Adrenal gland (tissue), 12 donors: Measurements from ENCODE around the gene SETD4. TPM values are rescaled to one million over a fixed set of nuclear protein-coding genes. Genes with fewer than 3 reads are reported as not detected.

Experiments
- DNase-seq, 7 donors: peaks; one replicate each; pipeline ENCODE4 v3.0.0-alpha.2; 2019 to 2020
- H3K27ac ChIP-seq, 5 donors: fragments of 200-600 bp; sonication (generic) in 4 of 5; 1 replicate in 3 of 5; 2 replicates in 2 of 5; pipeline versions ENCODE4 v1.5.1 to v1.8.0; 2016 to 2020; ENCODE audit warnings: mild to moderate bottlenecking in 1 of 5
- H3K27me3 ChIP-seq: fragments of 200-600 bp; 2 replicates; pipeline ENCODE4 v1.8.0; 2021
- H3K36me3 ChIP-seq, 2 donors: fragments of 200-600 bp; replicated peaks in 1 of 2; 1 replicate in 1 of 2; 2 replicates in 1 of 2; pipeline versions ENCODE4 v1.5.1 to v1.8.0; 2018 to 2022
- H3K4me1 ChIP-seq, 2 donors: fragments of 200-600 bp; replicated peaks in 1 of 2; 1 replicate in 1 of 2; 2 replicates in 1 of 2; pipeline versions ENCODE4 v1.5.1 to v1.8.0; 2018 to 2021
- H3K4me3 ChIP-seq, 4 donors: fragments of 200-600 bp; sonication (generic) in 3 of 4; one replicate each; pipeline ENCODE4 v1.5.1; 2016 to 2018
- H3K9me3 ChIP-seq, 3 donors: fragments of 200-600 bp; sonication (generic) in 1 of 3; replicated peaks in 1 of 3; 1 replicate in 2 of 3; 2 replicates in 1 of 3; pipeline versions ENCODE4 v1.5.1 to v1.8.0; 2016 to 2021
- POLR2A ChIP-seq, 2 donors: fragments of 450-650 bp; IDR thresholded peaks; one replicate each; pipeline ENCODE4 v1.6.1; 2017; ENCODE audit warnings: antibody characterized with exemption in 2 of 2, mild to moderate bottlenecking in 2 of 2, moderate library complexity in 1 of 2
- WGBS, 4 donors: extraction: QIAGEN DNeasy Blood & Tissue Kit in 2 of 4; methylation state at CpG; one replicate each; pipeline versions ENCODE4 v1.1.5 to v1.1.7; 2013 to 2017; 5-methylcytosine and 5-hydroxymethylcytosine counted together
- intact Hi-C, 2 donors: fragments of 100-400 bp; cut with DNase I; formaldehyde crosslinking; loops; one replicate each; pipeline versions ENCODE4 v1.14.1 to v1.15.0; 2022 to 2023
- polyA plus RNA-seq, 3 donors: library from polyadenylated mRNA; stranded (reverse); fragments of 200-250 nt in 2 of 3; fragments of 350-450 nt in 1 of 3; fragmentation: Illumina TruSeq in 1 of 3; extraction: RNeasy Lipid Tissue Mini Kit (QIAGEN cat#74804) in 1 of 3; gene quantifications; one replicate each; pipeline ENCODE4 v1.2.3, GENCODE V29; 2013 to 2014
- total RNA-seq, 9 donors: library from RNA; depleted of rRNA in 4 of 9; stranded (reverse); fragments of >200 nt in 4 of 9; fragments of 120-200 nt in 1 of 9; fragmentation: NEBNext Ultra II Directional in 1 of 9; extraction: Animal tissue kit (Norgen Biotek cat#: 25700) in 1 of 9; gene quantifications; one replicate each; pipeline versions ENCODE4 v1.1.0 to v1.2.4, GENCODE V29; 2013 to 2023
- TF ChIP-seq, protein P1 (sequence below), 6 experiments: fragments of 450-650 bp in 4 of 6; fragments of 200-600 bp in 2 of 6; sonication (generic) in 1 of 6; IDR thresholded peaks; 1 replicate in 5 of 6; 2 replicates in 1 of 6; pipeline versions ENCODE4 v1.5.1 to v1.8.0; 2016 to 2021; ENCODE audit warnings: antibody characterized with exemption in 6 of 6, mild to moderate bottlenecking in 2 of 6, moderate library complexity in 1 of 6
- donor health status: healthy with polysubstance abuse.
- donor health status: Bipolar disorder and iron deficiency.
- donor health status: DM: yes; HTN: yes; CAD: no.
- donor health status: DM: no; HTN: no; CAD: no.
- donor health status: DM: no; HTN: no; CAD: no.
- donor health status: DM: yes; HTN: yes; CAD: no.

Gene SETD4
- total and polyA plus RNA-seq, 12 donors = 7.9 to 24.5 (median 16.2) TPM

DNA sequence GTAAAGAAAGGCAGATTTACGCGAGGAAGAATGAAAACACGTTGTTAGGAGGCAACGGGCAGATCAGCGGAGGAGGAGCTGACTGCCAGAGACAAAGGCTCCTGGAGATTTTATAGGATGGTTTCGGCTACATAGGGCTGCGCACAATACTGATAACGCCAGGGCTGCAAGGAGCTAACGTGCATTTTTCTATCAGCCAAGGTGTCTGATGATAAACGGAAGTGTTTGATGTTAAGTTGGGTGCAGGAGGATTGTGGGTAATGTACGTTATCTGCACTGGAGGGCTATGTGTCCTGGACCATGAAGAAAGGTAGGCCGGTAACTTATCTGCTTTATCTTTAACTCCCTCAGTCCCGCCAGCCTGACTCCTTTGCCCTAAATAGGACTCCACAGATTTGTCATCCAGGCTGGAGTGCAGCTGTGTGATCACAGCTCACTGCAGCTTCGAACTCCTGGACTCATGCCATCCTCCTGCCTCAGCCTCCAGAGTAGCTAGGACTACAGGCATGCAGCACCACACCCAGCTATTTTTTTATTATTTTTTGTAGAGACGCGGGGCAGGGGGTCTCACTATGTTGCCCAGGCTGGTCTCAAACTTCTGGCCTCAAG, 29.6 kb downstream of the SETD4 start:
- intact Hi-C loops = no loop called here
- H3K4me1 ChIP-seq = no peaks in the 10 kb centered on the region

GRCh38 chr21:36029309-36029708, 31.0 kb downstream of the SETD4 start:
- Histone ChIP-seq H3K4me3 (no peak overlapping the region), H3K27me3 (no peaks in the 10 kb centered on the region), H3K9me3 (no peaks in the 10 kb centered on the region), H3K27ac (no peak overlapping the region), H3K36me3 (no peaks in the 10 kb centered on the region), H3K4me1 (no peaks in the 10 kb centered on the region)
- WGBS, 4 donors = 82 to 89% (median 88%) methylated on average over 8 of the region's 8 CpGs
- DNase-seq = peak in 1 of 7 donors; percentile 48
- TF ChIP-seq POLR2A (IDR thresholded peaks at IDR 0.05) = no peak
- TF ChIP-seq, protein P1, sequence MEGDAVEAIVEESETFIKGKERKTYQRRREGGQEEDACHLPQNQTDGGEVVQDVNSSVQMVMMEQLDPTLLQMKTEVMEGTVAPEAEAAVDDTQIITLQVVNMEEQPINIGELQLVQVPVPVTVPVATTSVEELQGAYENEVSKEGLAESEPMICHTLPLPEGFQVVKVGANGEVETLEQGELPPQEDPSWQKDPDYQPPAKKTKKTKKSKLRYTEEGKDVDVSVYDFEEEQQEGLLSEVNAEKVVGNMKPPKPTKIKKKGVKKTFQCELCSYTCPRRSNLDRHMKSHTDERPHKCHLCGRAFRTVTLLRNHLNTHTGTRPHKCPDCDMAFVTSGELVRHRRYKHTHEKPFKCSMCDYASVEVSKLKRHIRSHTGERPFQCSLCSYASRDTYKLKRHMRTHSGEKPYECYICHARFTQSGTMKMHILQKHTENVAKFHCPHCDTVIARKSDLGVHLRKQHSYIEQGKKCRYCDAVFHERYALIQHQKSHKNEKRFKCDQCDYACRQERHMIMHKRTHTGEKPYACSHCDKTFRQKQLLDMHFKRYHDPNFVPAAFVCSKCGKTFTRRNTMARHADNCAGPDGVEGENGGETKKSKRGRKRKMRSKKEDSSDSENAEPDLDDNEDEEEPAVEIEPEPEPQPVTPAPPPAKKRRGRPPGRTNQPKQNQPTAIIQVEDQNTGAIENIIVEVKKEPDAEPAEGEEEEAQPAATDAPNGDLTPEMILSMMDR (IDR thresholded peaks at IDR 0.05) = no peak
- intact Hi-C loops = loop anchor here in 1 of 2 donors (5.0 to 10.0 kb wide), 2 partner anchors 195 to 1287 kb away; no protein-coding TSS in a partner anchor

More for the DNA sequence above, 29.6 kb downstream of the SETD4 start:
- Histone ChIP-seq H3K27ac (no peak overlapping the region), H3K4me3 (no peak overlapping the region), H3K27me3 (no peaks in the 10 kb centered on the region), H3K9me3 (no peaks in the 10 kb centered on the region), H3K36me3 (peaks cover 0 to 4% of the 10 kb centered on the region in 2 donors)
- TF ChIP-seq POLR2A (IDR thresholded peaks at IDR 0.05) = no peak
- TF ChIP-seq, protein P1 (IDR thresholded peaks at IDR 0.05) = no peak
- 57 to 68% (median 62%) methylated on average over 15 to 16 of the region's 16 CpGs for WGBS, 4 donors
- DNase-seq = peak in 1 of 7 donors; percentile 43

DNA sequence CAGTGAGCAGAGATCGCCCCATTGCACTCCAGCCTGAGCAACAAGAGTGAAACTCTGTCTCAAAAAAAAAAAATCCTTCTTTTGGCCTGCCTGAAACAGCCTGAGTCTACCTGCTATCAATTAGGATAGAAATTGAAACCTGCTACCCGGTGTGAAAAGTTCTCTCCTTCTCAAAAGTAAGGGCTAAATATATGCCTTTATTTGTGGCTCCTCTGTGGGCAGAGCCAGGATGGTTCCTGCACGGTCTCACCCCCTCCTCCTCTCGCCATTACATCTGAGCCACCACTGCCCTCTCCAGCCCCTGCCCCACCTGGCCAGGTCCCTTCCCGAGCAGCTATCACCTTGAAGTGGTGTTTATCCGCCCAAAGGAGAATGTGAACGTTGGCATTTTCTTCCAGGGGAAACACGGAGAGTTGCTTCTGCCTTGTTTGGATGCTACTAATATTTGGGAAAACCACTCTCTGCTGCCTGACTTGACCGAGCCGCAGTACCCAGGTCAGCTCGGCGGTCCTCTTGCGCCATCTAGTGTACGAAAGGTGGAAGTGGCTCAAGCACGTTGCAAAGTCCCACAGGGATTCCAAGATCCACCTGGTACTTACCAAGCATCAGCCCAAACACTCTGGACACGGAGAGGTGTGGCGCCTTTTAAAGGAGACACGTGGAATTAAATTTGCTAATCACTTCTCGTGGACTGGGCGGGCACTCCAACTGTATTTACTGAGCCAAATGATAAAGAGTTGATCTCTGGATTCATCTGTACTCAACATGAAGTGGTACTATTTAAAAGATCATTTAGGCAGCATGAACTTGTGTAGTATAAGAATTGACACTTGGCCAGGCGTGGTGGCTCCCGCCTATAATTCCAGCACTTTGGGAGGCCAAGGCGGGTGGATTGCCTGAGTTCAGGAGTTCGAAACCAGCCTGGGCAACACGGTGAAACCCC, 31.9 kb downstream of the SETD4 start:
- intact Hi-C loops = loop anchor here in 1 of 2 donors (5.0 to 10.0 kb wide), 2 partner anchors 194 to 1286 kb away; no protein-coding TSS in a partner anchor
- Histone ChIP-seq H3K4me1 (peaks cover 2% of the 10 kb centered on the region in 2 donors), H3K27ac (no peak overlapping the region), H3K27me3 (no peaks in the 10 kb centered on the region), H3K36me3 (no peaks in the 10 kb centered on the region), H3K4me3 (no peak overlapping the region), H3K9me3 (no peaks in the 10 kb centered on the region)
- TF ChIP-seq, protein P1 (IDR thresholded peaks at IDR 0.05) = peak; percentile 84 to 93 (median 90)
- TF ChIP-seq POLR2A (IDR thresholded peaks at IDR 0.05) = no peak
- 23 to 28% (median 23%) methylated on average over 23 to 25 of the region's 25 CpGs for WGBS, 4 donors
- DNase-seq = peak; percentile 70 to 92 (median 81)

- TF ChIP-seq, protein P1 (IDR thresholded peaks at IDR 0.05) = no peak
- no peak for TF ChIP-seq POLR2A (IDR thresholded peaks at IDR 0.05)
- H3K27ac ChIP-seq = no peak overlapping the region
- H3K9me3 ChIP-seq = no peaks in the 10 kb centered on the region
- H3K4me3 ChIP-seq = no peak overlapping the region
- peaks cover 4 to 12% of the 10 kb centered on the region in 2 donors for H3K4me1 ChIP-seq
- DNase-seq = peak in 2 of 7 donors; percentile 8 to 29
- H3K36me3 ChIP-seq = no peaks in the 10 kb centered on the region
- intact Hi-C loops = loop anchor here in 1 of 2 donors (5.0 to 10.0 kb wide), 2 partner anchors 193 to 1285 kb away; no protein-coding TSS in a partner anchor
- H3K27me3 ChIP-seq = no peaks in the 10 kb centered on the region
- 82 to 87% (median 85%) methylated on average over 5 of the region's 5 CpGs for WGBS, 4 donors
Observed at GRCh38 chr21:36027347-36027746, 33.0 kb downstream of the SETD4 start.
